Epidermal melanocyte (primary cell): ENCODE results near the gene KNG1.
"Not testable (repeated sequence)": the region's sequence is repeated elsewhere in the genome, so short reads cannot be mapped to it uniquely, and the experiment has no call there.

Experiments used
- DNase-seq: peaks from one replicate; pipeline ENCODE4 v3.0.0; 2011; ENCODE audit warnings: low spot score; ENCODE audit not compliant: insufficient read length

KNG1 gene

DNA sequence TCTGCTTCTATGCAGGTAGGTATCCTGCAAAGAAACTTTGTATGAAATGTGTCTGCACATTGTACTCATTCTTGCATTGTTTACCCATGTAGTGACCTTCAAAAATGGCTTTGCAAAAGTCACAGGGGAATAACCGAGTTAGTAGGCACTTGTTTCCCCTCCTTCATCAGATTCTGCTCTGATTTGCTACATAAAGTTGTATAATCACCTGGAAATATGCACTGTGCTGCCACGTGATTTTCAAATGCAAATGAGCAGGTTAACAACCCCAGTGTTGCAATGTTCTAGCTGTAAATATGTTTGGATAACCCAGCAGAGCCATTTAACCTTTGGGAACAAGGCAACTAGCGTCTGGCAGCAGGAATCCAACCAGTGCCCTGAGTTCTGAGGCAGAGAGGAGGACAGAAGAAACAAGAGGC, at the start of gene KNG1:
TSS of gene KNG1 (plus strand) at position 321 of the 419 bp plus-strand sequence. CDS start 184 bp downstream, outside the sequence.
- DNase-seq = no peak

DNA sequence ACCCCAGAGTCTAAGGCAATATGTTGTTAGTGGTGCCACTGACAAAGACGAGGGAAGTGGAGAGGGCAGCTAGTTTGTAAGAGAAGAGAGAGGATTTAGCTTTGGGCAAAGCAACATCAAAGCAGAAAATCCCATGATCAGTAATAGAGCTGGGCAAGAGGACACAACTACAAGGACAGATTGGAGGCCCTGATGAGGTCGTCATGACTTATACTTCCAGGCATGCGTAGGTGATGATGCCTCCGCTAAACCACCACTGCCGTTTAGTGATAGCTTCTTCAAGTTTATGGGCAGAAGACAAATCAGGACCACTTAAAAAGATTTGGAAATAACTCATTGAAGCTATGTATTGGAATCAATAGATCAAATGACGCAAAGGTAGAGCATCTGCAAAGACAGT, 48.7 kb upstream of the KNG1 start:
- DNase-seq = no peak

- no peak for DNase-seq
These were observed 47.6 kb upstream of the KNG1 start for GRCh38 chr3:186669378-186670084.

DNA sequence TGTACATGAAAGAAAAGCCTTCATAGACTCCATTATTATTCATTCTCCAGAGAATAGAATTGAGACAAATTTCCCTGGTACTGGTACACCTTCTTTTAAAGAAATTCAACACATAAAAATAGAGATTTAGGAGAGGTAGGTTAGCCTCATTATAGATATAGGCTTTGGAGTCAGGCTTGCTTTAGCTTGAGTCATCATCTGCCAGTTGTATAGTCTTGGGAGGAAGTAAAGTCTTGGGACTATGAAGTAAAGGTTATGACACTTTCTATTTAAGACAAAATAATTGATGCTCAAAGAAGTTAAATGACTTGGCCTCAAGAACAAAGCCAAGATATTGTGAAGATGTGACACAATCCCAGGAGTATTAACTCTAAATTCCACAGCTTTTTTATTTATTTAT, 47.0 kb upstream of the KNG1 start:
- DNase-seq = no peak

DNA sequence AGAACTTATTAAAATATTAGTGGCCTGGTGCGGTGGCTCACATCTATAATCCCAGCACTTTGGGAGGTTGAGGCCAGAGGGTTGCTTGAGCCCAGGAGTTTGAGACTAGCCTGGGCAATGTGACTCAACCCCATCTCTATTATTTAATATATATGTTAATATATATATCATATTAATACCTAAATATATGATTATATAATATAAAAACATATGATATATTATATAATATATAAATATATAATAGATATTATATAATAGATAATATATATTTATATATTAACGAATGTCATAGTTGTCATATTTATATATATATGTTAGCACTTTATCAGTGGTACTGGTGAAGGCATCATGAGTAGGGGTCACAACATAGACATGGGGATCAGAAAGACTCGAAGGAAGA, 46.1 kb upstream of the KNG1 start:
- no peak for DNase-seq

DNA sequence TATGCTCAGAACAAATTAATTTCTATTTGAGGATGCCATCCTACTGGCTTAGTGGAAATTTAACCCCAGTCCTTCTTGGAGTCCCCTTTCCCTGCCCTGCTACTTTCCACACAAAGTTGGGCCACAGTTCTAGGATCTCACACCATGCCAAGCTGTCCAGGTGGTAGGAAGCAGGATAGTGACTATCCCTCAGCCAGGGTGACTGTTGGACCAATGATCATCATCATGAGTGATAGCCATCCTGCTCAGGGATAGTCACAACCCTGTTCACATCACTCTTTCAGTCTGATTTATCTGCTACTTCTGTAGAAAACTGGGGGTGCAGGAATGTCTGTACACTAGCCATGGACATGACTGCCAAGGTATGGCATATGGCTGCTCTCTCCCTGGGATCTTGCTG, 38.6 kb upstream of the KNG1 start:
- no peak for DNase-seq

GRCh38 chr3:186679151-186679550, 38.0 kb upstream of the KNG1 start:
- no peak for DNase-seq

GRCh38 chr3:186680869-186681268, 36.3 kb upstream of the KNG1 start:
- no peak for DNase-seq

GRCh38 chr3:186682812-186683211, 34.3 kb upstream of the KNG1 start:
- DNase-seq = no peak

GRCh38 chr3:186683979-186684378, 33.2 kb upstream of the KNG1 start:
- no peak for DNase-seq

DNA sequence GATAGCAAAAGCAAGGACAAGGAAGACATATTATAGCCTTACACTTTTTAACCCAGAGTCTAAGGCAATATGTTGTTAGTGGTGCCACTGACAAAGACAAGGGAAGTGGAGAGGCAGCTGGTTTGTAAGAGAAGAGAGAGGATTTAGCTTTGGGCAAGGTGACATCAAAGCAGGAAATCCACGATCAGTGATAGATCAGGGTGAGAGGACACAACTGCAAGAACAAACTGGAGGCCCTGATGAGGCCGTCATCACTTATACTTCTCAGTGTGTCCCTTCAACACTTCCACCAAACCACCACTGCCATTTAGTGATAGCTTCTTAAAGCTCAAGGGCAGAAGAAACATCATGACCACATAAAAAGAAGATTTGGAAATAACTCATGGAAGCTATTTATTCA, 30.7 kb upstream of the KNG1 start:
- not testable (repeated sequence) for DNase-seq

DNA sequence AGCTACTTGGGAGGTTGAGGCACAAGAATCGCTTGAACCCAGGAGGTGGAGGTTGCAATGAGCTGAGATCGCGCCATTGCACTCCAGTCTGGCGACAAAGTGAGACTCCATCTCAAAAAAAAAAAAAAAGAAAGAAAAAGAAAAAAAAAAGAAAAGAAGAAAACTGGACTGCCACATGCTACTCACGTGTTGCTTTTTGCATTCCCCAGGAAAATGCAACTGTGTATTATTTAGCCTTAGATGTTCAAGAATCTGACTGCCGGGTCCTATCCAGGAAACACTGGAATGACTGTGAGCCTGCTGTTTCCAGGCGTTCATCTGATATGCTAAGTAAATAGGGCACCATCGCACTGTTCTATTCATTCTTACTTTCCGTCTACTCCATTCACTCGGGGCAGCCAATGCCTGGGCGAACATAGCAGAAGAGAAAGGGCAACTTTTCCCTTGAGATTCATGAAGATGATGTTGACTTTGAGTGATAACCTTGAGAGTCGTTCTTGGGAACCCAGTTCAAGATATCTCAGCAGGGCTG, 30.0 kb upstream of the KNG1 start:
- DNase-seq = no peak

DNA sequence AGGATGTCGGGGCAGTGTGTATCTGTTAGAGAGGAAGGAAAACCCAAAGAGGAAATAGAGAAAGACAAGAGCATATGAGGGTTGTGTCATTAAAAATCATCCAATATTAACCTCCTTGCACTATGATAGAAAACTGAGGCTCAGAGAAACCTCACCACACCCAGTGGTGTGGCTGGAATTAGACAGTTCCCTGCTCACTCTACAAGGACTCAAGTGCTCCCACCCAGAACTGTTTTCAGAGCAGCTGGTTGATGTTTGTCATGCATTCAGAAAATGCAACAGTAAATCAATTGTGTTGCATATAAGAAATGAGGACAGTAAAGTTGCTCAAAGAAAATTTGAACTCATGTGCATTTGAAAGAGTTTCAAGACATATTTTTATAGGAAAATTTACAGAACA, 26.9 kb upstream of the KNG1 start:
- not testable (repeated sequence) for DNase-seq

GRCh38 chr3:186691676-186692075, 25.5 kb upstream of the KNG1 start:
- DNase-seq = no peak

DNA sequence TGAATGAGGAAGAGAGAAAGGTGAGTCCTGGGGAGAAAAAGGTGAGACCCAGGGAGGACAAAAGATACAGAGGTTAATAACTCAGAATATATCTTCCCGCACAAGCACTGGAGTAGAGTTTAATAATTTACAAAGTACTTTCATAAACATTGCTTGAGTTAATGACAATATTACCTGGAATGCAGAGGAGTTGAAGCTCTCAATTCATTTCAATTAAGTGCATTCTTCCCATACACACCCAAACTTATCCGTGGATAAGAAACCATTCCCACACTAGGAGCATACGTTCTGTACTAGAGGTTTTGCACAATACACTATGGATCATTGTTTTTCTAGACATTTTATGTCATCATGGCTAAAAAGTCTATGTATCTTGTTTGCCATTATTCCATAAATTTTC, 23.3 kb upstream of the KNG1 start:
- no peak for DNase-seq

DNA sequence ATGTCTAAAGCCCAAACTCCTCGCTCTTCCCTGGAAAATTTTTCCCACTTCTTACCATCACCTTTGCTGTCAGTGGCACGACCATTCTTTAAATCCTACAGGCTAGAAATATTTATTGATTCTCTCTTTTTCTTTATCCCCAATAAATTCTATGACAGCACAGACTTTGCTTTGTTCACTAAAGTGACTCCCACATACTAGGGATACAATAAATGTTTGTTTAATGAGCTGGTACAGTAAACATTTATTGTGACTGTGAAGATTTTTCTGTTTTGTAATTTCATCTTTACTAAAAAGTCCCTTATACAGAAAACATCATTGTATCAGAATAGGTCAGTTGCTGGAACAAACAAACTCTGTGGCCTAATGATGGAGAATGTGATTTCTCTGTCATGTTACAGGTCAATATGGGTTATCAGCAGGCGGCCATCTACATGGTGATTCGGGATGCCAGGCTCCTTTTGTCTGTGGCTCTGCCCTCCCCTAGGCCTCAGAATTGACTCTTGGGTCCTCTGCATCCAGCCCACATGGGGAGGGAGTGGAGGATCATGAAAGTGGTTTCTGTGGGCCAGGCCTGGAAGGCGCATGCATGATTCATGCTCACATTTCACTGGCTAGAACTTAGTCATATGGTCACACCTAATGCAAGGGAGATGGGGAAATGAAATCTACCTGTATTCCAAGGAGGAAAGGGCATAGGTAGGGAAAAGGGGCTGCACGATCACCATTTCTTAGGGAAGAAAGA, 22.7 kb upstream of the KNG1 start:
- no peak for DNase-seq

- no peak for DNase-seq
These were observed 20.6 kb upstream of the KNG1 start for GRCh38 chr3:186696522-186696921.

GRCh38 chr3:186697510-186697909, 19.6 kb upstream of the KNG1 start:
- DNase-seq = no peak

GRCh38 chr3:186700267-186700666, 16.9 kb upstream of the KNG1 start:
- no peak for DNase-seq

- DNase-seq = not testable (repeated sequence)
These were observed 14.7 kb upstream of the KNG1 start for GRCh38 chr3:186702451-186702850.

GRCh38 chr3:186705882-186706780, 11.0 kb upstream of the KNG1 start:
- DNase-seq = no peak
